Ishikawa (cell line): Measurements from ENCODE around the gene TMEM178B.

Experiments used
- CREB1 ChIP-seq: IDR thresholded peaks from 2 replicates; pipeline ENCODE4 v1.6.1; 2012; ENCODE audit warnings: low read depth
- RAD21 ChIP-seq: IDR thresholded peaks from 2 replicates; pipeline ENCODE4 v1.6.1; 2012; ENCODE audit warnings: low read depth
- TCF12 ChIP-seq: IDR thresholded peaks from 2 replicates; pipeline ENCODE4 v1.6.1; 2012; ENCODE audit warnings: low read depth
- TF ChIP-seq, protein P1 (sequence below): IDR thresholded peaks from 2 replicates; pipeline ENCODE4 v1.6.1; 2012; ENCODE audit warnings: low read depth, mild to moderate bottlenecking
- TF ChIP-seq, protein P2 (sequence below): IDR thresholded peaks from 2 replicates; pipeline ENCODE4 v1.6.1; 2012

DNA sequence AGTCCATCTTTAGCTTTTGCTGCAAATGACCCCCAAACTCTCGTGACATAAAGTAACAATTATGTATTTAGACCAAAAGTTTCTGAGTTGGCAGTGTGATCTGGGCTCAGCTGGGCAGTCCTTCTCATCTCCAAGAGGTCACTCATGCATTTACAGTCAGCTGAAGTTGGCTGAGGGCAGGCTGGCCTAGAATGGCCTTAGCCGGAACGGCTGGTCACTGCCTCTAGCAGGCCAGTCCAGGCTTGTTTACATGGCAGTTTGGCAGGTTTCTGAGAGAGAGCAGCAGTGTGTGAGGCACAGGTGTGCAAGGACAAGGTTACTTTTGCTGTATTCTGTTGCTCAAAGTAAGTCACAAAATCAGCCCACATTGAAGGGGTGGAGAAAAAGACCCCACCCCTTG is 277.3 kb downstream of the TMEM178B start:
- TF ChIP-seq, protein P1, sequence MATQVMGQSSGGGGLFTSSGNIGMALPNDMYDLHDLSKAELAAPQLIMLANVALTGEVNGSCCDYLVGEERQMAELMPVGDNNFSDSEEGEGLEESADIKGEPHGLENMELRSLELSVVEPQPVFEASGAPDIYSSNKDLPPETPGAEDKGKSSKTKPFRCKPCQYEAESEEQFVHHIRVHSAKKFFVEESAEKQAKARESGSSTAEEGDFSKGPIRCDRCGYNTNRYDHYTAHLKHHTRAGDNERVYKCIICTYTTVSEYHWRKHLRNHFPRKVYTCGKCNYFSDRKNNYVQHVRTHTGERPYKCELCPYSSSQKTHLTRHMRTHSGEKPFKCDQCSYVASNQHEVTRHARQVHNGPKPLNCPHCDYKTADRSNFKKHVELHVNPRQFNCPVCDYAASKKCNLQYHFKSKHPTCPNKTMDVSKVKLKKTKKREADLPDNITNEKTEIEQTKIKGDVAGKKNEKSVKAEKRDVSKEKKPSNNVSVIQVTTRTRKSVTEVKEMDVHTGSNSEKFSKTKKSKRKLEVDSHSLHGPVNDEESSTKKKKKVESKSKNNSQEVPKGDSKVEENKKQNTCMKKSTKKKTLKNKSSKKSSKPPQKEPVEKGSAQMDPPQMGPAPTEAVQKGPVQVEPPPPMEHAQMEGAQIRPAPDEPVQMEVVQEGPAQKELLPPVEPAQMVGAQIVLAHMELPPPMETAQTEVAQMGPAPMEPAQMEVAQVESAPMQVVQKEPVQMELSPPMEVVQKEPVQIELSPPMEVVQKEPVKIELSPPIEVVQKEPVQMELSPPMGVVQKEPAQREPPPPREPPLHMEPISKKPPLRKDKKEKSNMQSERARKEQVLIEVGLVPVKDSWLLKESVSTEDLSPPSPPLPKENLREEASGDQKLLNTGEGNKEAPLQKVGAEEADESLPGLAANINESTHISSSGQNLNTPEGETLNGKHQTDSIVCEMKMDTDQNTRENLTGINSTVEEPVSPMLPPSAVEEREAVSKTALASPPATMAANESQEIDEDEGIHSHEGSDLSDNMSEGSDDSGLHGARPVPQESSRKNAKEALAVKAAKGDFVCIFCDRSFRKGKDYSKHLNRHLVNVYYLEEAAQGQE = no peak
- TF ChIP-seq TCF12 (no peak), CREB1 (no peak), RAD21 (no peak)
- TF ChIP-seq, protein P2, sequence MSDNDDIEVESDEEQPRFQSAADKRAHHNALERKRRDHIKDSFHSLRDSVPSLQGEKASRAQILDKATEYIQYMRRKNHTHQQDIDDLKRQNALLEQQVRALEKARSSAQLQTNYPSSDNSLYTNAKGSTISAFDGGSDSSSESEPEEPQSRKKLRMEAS = no peak
